Left renal pelvis (tissue), 4 donors: ENCODE measurements around the gene CAMKK2. TPM values are rescaled to one million over a fixed set of nuclear protein-coding genes. Genes with fewer than 3 reads are reported as not detected.
"Not testable (repeated sequence)": the region's sequence is repeated elsewhere in the genome, so short reads cannot be mapped to it uniquely, and the experiment has no call there.

Experiments
- DNase-seq, 4 donors: peaks; one replicate each; pipeline ENCODE4 v3.0.0-alpha.2; 2013; ENCODE audit warnings: low read depth in 4 of 4, low spot score in 3 of 4
- polyA plus RNA-seq, 4 donors: library from polyadenylated mRNA; unstranded; fragments of 120-200 nt; gene quantifications; one replicate each; pipeline ENCODE4 v1.2.1, GENCODE V29; 2013; ENCODE audit not compliant: insufficient read length in 4 of 4

Gene CAMKK2
- polyA plus RNA-seq, 4 donors, result 32.8 to 40.6 (median 37.6) TPM

- DNase-seq, result no peak
These were observed 44.7 kb downstream of the CAMKK2 start for GRCh38 chr12:121251838-121252237.

DNA sequence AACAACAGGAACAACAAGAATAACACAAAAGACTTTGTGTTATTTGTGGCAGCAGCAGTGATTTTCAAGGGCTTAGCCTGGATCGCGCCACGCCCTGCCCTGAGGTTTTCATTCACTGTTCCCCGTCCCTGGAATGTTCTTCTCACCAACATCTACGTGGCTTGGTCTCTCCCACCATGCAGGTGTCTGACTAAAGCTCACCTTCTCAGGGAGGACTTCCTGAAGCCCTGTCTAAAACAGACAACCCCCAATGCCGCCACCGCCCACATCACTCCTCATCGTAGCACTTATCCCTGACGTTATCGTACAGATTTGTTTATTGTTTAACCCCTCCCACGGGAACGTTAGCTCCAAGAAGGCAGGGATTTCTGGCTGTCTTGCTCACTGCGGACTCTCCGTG is 46.1 kb downstream of the CAMKK2 start:
- no peak for DNase-seq

DNA sequence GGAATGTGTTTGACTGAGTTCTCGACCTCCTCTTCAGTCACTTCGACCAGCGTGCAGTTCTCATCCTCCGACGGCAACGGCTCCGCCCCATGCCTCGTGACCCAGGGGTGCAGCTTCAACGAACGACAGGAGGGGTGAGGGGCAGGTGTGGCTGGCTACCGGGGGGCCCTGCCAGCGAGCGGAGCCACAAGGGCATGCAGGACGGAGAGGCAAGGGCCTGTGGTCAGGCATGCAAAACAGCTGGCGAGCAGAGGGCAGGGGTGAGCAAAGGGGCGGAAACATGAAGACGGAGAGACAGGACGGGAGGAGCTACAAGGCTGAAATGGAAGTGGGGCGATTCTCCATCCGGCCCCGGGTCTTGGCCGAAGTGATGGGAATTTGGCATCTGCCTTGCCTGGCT is 47.9 kb downstream of the CAMKK2 start:
- DNase-seq, result peak in 1 of 4 donors; percentile 30

- DNase-seq, result no peak
These were observed 49.5 kb downstream of the CAMKK2 start for GRCh38 chr12:121246893-121247557.

DNA sequence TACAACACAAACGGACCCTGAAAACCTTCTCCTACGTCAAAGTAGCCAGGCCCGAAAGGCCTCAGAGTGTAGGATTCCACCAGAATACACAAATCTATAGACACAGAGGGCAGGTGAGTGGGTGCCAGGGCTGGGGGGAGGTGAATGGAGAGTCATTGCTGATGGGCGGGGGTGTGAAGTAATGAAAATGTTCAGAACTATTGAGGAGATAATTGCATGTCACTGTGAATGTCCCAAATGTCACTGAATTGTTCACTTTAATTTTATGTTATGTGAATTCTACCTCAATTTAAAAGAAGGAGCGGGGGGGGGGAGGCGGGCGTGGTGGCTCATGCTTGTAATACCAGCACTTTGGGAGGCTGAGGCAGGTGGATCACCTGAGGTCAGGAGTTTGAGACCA is 50.6 kb downstream of the CAMKK2 start:
- no peak for DNase-seq

GRCh38 chr12:121245031-121245430 is 51.5 kb downstream of the CAMKK2 start:
- DNase-seq, result no peak

DNA sequence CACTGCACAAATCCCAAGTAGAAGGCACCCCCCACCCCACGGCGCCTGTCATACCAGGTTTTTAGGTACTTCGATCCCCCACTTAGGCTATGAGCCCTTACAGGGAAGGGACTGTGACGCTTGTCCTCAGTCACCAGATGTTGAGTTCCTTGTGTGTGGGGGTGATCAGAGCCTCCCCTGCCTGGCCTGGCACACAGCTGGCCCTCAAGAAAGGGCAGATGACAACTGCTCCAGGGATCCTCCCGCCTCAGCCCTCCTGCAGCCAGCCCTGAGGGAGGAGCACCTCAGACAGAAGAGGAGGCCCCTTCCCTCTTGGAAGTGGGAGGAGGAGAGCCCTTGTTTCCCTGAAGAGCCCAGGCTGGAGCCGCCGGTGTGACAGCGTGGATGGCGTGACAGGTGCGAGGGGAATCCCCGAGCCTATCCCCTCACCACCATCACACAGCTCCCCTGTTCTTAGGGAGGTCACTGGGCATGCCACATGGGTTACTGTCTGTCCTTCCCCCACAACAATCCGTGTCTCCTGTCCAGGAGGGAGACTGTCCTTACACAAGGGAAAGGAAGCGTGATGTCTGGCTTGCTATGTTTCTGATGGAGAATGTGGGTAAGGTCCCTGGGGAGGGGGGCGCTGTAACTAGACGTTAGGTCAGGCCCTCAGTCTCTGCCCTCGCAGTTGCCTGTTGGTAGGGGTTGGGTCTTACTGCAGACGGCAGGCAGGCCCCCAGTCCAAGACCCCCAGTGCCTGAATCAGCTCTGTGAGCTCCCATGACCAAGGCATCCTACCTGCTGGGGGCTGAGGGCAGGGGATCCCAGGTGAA is 55.1 kb downstream of the CAMKK2 start:
- no peak for DNase-seq

DNA sequence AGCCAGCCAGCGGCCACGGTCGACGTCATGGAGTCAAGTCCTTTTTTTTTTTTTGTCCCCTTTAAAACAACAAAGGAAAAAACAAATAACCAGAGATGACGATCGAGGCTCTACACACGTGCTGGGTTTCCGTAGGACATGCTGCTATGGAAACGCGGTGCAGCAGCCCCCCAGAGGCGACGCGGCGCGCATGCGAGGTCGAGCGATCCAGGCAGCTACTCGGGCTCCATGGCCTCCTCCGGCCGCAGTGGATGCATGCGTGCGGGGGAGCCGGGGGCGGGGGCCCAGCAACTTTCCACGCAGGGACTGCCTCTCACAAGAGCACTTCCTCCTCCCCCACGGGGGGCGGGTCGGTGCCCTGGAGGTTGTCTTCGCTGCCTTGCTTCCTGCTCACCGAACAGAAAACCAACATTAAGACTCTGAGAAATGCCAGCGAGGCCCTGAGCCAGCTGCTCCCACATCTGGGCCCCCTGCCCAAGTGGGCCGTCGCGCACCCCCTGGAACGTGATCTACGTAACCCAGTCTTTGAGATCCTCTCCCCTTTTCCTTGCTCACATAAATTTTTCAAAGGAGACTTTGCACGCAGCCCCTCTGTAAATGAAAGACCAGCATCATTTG is 55.9 kb downstream of the CAMKK2 start:
- peak in 3 of 4 donors; percentile 57 to 72 (median 71) for DNase-seq

- no peak for DNase-seq
These were observed 56.5 kb downstream of the CAMKK2 start for GRCh38 chr12:121240062-121240420.

DNA sequence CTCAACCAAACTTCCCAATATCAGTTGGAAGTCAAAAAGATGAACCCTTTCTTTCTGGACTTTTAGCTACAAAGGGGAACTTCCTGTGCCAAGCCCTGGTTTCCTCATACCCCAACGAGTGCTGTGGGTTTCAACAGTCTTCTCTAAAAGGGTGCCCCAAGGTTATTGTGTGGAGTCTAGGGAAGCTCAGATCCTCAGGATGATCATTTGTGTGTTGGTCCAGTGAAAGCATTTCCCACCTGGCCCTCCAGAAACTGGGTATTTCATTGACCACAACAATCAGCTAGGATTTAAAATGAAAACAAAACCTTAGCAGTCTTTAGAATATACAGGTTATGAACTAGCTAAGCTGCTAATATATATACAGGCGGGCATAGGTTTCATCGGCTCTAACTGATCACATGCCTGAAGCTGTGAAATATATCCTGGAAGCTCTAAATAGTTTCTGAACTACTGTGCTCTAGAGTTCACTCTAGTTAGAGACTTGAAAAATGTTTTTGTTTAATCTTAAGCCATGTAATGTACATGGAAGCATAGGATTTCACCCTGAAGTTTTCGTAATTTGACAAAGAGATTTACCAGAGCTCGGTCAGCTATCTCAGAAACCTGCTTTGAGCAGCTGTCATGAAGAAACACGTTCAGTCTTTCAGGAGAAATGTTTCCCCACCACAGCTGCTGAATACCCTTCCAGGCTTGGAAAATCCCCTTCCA is 57.0 kb downstream of the CAMKK2 start:
- no peak for DNase-seq

GRCh38 chr12:121238604-121239350 is 57.7 kb downstream of the CAMKK2 start:
- DNase-seq, result no peak

GRCh38 chr12:121238086-121238485 is 58.4 kb downstream of the CAMKK2 start:
- DNase-seq, result no peak

- no peak for DNase-seq
These were observed 59.1 kb downstream of the CAMKK2 start for GRCh38 chr12:121237415-121237814.

- no peak for DNase-seq
These were observed 59.7 kb downstream of the CAMKK2 start for GRCh38 chr12:121236776-121237175.

GRCh38 chr12:121233628-121234020 is 62.9 kb downstream of the CAMKK2 start:
- DNase-seq, result no peak

DNA sequence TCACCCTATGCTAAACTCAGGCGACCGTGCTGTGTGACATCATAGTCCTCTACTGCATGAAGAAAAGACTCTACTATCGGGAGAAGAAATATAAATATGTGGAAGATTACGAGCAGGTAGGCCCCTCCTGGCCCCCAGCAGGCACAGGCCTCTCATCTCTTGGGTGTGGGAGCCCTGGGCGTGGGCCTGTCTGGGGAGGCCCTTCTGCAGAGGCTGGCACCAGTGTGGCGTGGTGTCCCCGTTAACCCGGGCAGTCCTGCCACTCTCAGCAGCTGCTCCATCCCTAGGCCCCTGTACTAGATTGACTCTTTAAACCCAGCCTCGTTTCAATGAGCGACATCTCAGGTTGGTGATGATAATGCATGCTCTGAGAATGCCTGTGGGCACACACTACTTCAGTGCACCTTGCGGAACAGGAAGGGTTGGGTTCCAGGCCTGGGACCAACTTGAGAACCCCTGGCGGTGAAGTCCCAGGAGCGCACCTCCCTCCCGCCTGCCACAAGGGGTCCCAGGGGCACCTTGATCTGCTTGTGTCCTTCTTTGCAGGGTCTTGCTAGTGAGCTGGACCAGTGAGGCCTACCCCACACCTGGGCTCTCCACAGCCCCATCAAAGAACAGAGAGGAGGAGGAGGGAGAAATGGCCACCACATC is 63.4 kb downstream of the CAMKK2 start:
- no peak for DNase-seq

- DNase-seq, result no peak
These were observed 64.3 kb downstream of the CAMKK2 start for GRCh38 chr12:121232163-121232562.

- no peak for DNase-seq
These were observed 66.0 kb downstream of the CAMKK2 start for GRCh38 chr12:121230538-121230907.

GRCh38 chr12:121229826-121230537 is 66.5 kb downstream of the CAMKK2 start:
- DNase-seq, result not testable (repeated sequence)
